Pancreas (tissue), 10 donors: ENCODE data around the gene B3GNT3. TPM values are rescaled to one million over a fixed set of nuclear protein-coding genes. Genes with fewer than 3 reads are reported as not detected.

Source experiments
- ATAC-seq, 4 donors: fragments of 200-7000 bp; cut with Tn5 transposase; one replicate each; pipeline versions ENCODE4 v1.8.0 to v1.9.1; 2020; ENCODE audit warnings: mild to moderate bottlenecking in 4 of 4, moderate library complexity in 4 of 4
- DNase-seq, 6 donors: peaks; one replicate each; pipeline ENCODE4 v3.0.0-alpha.2; 2020
- FAIRE-seq: peaks from 2 replicates; lab custom pipeline; 2012; peaks lifted over from hg19 to GRCh38; lab: Jason Lieb, UNC
- H3K27ac ChIP-seq, 4 donors: fragments of 200-600 bp; sonication (generic); 1 replicate in 3 of 4; 2 replicates in 1 of 4; pipeline versions ENCODE4 v1.5.0 to v1.8.0; 2020
- H3K27me3 ChIP-seq, 4 donors: fragments of 200-600 bp; one replicate each; pipeline ENCODE4 v1.8.0; 2021
- H3K36me3 ChIP-seq, 3 donors: fragments of 200-600 bp; sonication (generic) in 1 of 3; one replicate each; pipeline versions ENCODE4 v1.5.0 to v1.8.0; 2020 to 2021
- H3K4me1 ChIP-seq, 3 donors: fragments of 200-600 bp; one replicate each; pipeline ENCODE4 v1.8.0; 2021
- H3K4me3 ChIP-seq, 4 donors: fragments of 200-600 bp; sonication (generic) in 2 of 4; one replicate each; pipeline versions ENCODE4 v1.5.0 to v1.8.0; 2020 to 2021
- H3K9me3 ChIP-seq, 4 donors: fragments of 200-600 bp; one replicate each; pipeline ENCODE4 v1.8.0; 2021
- CTCF ChIP-seq, 4 donors: fragments of 200-600 bp; sonication (generic) in 3 of 4; IDR thresholded peaks; one replicate each; pipeline versions ENCODE4 v1.5.0 to v1.8.0; 2021; ENCODE audit warnings: antibody characterized with exemption in 4 of 4
- WGBS, 2 donors: extraction: QIAGEN DNeasy Blood & Tissue Kit; methylation state at CpG; one replicate each; pipeline ENCODE4 v1.1.7; 2013; 5-methylcytosine and 5-hydroxymethylcytosine counted together
- intact Hi-C, 3 donors: fragments of 100-400 bp; cut with DNase I; formaldehyde crosslinking; loops; one replicate each; pipeline versions ENCODE4 v1.11.1 to v1.14.2; 2022
- polyA plus RNA-seq, 2 donors: library from polyadenylated mRNA; stranded (reverse); fragments of 200-250 nt; gene quantifications; one replicate each; pipeline ENCODE4 v1.2.3, GENCODE V29; 2013
- total RNA-seq, 6 donors: library from RNA; stranded (reverse); fragmentation: NEBNext Ultra II Directional in 4 of 6; extraction: Animal tissue kit (Norgen Biotek cat#: 25700) in 4 of 6; gene quantifications; one replicate each; pipeline versions ENCODE4 v1.2.1 to v1.2.4, GENCODE V29; 2021 to 2023
- donor health status: healthy with polysubstance abuse.
- donor health status: DM: no; HTN: no; CAD: no; lungs with moderate emphysema.
- donor health status: DM: no; HTN: no; CAD: no.
- donor health status: control.
- donor health status: control.
- donor health status: Bipolar disorder and iron deficiency.
- donor health status: DM: yes; HTN: yes; CAD: no.
- donor health status: DM: no; HTN: no; CAD: no.
- donor health status: DM: no; HTN: no; CAD: no.
- donor health status: DM: yes; HTN: yes; CAD: no.

B3GNT3 gene
- total and polyA plus RNA-seq, 8 donors: 1.7 to 6.0 (median 3.2) TPM

GRCh38 chr19:17802137-17802858 lies 7.4 kb downstream of the B3GNT3 start:
- no peak for ATAC-seq
- no peak for DNase-seq
- peaks cover 0 to 7% (median 2%) of the 10 kb centered on the region in 3 donors for H3K4me1 ChIP-seq
- H3K9me3 ChIP-seq: no peaks in the 10 kb centered on the region
- 76 to 83% methylated on average over 12 of the region's 12 CpGs for WGBS, 2 donors
- TF ChIP-seq CTCF (IDR thresholded peaks at IDR 0.05): no peak
- no peak overlapping the region for H3K27ac ChIP-seq
- intact Hi-C loops: no loop called here
- no peak for FAIRE-seq
- no peaks in the 10 kb centered on the region for H3K27me3 ChIP-seq
- no peak overlapping the region for H3K4me3 ChIP-seq
- no peaks in the 10 kb centered on the region for H3K36me3 ChIP-seq

- H3K27me3 ChIP-seq: no peaks in the 10 kb centered on the region
- TF ChIP-seq CTCF (IDR thresholded peaks at IDR 0.05): no peak
- no peak overlapping the region for H3K27ac ChIP-seq
- no peaks in the 10 kb centered on the region for H3K36me3 ChIP-seq
- no peaks in the 10 kb centered on the region for H3K4me1 ChIP-seq
- intact Hi-C loops: no loop called here
- H3K4me3 ChIP-seq: no peak overlapping the region
- FAIRE-seq (no peak), DNase-seq (no peak), ATAC-seq (peak in 2 of 4 donors; percentile 29 to 39)
- WGBS, 2 donors: 74 to 78% methylated on average over 14 of the region's 14 CpGs
- H3K9me3 ChIP-seq: no peaks in the 10 kb centered on the region
Observed at GRCh38 chr19:17803264-17803896, 8.4 kb downstream of the B3GNT3 start.

- Histone ChIP-seq H3K36me3 (no peaks in the 10 kb centered on the region), H3K9me3 (no peaks in the 10 kb centered on the region), H3K4me1 (no peaks in the 10 kb centered on the region), H3K27me3 (no peaks in the 10 kb centered on the region), H3K4me3 (no peak overlapping the region), H3K27ac (no peak overlapping the region)
- TF ChIP-seq CTCF (IDR thresholded peaks at IDR 0.05): no peak
- 87 to 91% methylated on average over 4 of the region's 4 CpGs for WGBS, 2 donors
- ATAC-seq: no peak
- DNase-seq: no peak
- intact Hi-C loops: no loop called here
- FAIRE-seq: no peak
Observed at GRCh38 chr19:17805427-17805826, 10.5 kb downstream of the B3GNT3 start.

GRCh38 chr19:17806945-17807344 lies 12.0 kb downstream of the B3GNT3 start:
- TF ChIP-seq CTCF (IDR thresholded peaks at IDR 0.05): no peak
- Histone ChIP-seq H3K27me3 (no peaks in the 10 kb centered on the region), H3K4me1 (no peaks in the 10 kb centered on the region), H3K36me3 (no peaks in the 10 kb centered on the region), H3K27ac (no peak overlapping the region), H3K9me3 (no peaks in the 10 kb centered on the region), H3K4me3 (no peak overlapping the region)
- WGBS, 2 donors: 80 to 93% methylated on average over 3 of the region's 3 CpGs
- ATAC-seq (no peak), FAIRE-seq (no peak), DNase-seq (no peak)
- intact Hi-C loops: no loop called here
